NCI-H2107 treated with DMSO at 0.1 percent for 48 hours (cell line): ENCODE measurements around the gene MT1F.
"Not testable (repeated sequence)": the region's sequence is repeated elsewhere in the genome, so short reads cannot be mapped to it uniquely, and the experiment has no call there.

ENCODE experiments used
- DNase-seq: peaks from one replicate; lab custom pipeline; 2025; ENCODE audit not compliant: unreplicated experiment; lab: John Stamatoyannopoulos, UW

The MT1F gene

DNA sequence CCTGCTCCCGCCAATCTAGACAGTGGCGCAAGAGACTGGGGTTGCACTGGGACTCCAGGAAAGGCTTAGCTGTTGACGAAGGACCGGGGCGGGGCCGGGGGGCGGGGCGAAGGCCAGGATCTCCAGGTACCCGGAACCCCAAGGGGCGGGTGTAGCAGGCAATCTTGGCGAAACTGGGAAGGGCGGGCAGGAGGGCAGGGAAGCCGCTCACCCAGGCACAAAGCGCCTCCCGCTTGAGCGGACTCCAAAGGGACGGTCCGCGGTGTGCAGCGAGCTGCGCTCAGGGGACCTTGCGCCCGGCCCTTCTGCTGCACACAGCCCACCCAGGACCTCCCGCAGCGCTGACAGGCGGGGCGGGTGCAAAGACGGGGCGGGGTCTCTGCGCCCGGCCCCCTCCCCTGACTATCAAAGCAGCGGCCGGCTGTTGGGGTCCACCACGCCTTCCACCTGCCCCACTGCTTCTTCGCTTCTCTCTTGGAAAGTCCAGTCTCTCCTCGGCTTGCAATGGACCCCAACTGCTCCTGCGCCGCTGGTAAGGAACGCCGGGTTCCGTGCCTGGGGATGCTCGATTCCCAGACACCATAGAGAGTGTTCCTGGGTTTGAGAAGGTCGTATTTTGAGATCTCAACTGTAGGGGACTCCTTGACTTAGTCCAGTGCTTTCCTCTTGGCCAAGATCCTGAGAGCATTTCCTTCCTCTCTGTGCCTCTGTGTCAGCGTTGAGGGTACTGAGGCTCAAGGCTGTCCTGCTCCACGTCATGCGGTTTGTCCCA is at the start of gene MT1F:
TSS of gene MT1F (plus strand) at position 405 of the 772 bp plus-strand sequence. CDS start at position 505, 100 bp downstream.
- no peak for DNase-seq

DNA sequence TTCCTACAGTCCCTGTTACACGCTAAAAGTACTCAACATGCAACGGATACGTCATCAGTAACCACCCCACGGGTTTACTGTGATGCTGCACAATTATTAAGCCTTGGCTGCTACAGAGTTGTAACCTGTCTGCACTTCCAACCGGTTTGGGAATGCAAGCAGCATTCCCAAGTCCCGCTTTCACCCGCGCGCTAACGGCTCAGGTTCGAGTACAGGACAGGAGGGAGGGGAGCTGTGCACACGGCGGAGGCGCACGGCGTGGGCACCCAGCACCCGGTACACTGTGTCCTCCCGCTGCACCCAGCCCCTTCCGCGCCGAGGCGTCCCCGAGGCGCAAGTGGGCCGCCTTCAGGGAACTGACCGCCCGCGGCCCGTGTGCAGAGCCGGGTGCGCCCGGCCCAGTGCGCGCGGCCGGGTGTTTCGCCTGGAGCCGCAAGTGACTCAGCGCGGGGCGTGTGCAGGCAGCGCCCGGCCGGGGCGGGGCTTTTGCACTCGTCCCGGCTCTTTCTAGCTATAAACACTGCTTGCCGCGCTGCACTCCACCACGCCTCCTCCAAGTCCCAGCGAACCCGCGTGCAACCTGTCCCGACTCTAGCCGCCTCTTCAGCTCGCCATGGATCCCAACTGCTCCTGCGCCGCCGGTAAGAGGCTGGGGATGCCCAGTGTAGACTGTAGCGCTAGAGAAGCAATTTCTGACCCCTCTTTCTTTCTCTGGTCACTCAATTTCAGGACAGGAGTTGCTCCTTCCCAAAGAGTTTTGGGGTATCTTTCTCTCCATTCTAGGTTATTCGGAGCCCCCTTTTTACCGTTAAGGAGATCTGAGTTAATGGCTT is 49.5 kb upstream of the MT1F start, which contains the start of gene MT2A:
TSS of gene MT2A (plus strand) at position 542 of the 833 bp plus-strand sequence. CDS start at position 614, 72 bp downstream.
- peak; percentile 93 for DNase-seq

DNA sequence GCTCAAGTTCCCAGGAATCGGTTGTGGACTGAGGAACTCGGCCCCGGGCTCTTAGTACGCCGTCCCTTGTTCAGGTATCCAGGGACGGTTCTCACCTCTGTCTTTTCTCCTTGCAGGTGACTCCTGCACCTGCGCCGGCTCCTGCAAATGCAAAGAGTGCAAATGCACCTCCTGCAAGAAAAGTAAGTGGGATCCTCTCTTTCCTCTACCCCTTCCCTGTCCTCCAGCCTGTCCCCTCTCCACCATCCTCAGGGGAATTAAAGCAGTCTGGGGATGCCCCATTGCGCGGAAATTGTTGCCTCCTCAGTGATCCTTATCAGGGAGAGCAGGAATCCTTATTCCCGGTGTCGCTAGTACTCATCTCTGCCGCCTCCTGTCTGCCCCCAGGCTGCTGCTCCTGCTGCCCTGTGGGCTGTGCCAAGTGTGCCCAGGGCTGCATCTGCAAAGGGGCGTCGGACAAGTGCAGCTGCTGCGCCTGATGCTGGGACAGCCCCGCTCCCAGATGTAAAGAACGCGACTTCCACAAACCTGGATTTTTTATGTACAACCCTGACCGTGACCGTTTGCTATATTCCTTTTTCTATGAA is 48.8 kb upstream of the MT1F start:
- peak; percentile 15 for DNase-seq

DNA sequence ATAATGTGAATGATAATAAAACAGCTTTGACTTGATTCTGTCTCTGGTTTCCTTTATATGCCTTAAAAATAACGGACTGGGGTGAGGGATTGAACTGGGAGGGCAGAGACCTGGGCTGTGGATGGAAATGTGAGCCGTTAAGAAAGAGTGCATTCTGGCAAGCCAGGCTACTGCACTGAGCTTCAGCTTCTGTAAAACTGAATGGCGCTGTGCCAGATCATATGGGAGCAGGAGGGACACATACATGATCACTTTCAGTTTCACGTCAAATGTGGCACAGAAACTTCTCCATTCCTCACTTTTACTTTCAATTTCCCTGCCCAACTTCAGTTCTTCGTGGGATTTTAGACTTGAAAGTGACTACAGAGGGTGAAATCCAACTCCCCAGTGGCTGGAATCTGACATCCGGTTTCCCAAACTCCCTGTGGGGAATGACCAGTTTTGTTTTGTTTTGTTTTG is 48.3 kb upstream of the MT1F start:
- peak; percentile 57 for DNase-seq

DNA sequence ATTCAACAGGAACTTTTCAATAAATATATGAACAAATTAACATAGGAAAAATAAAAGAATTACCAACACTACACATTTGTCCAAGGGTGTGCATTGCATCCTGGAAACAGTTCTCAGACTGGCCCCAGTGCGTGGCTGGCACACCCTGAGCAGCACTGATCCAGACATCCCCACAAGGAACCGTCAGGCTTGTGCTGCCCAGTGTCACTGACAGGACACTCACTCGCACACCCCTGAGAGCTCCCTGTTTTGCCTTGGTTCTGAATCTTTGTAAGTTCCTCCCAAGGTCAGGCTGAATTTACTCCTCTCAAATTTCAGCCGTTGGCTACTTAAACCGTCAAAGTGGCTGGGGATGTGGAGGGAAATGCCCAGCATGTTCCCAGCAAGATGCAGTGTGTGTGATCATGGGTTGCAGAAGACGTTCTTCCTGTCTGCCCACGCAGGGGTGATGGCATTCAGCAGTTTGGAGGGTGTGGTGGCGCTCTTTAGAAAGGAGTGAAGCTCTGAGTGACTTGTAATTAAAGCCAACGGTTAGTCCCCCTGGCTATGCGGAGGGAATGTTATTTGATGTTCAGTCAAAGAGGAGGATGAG is 47.6 kb upstream of the MT1F start:
- DNase-seq: peak; percentile 12

DNA sequence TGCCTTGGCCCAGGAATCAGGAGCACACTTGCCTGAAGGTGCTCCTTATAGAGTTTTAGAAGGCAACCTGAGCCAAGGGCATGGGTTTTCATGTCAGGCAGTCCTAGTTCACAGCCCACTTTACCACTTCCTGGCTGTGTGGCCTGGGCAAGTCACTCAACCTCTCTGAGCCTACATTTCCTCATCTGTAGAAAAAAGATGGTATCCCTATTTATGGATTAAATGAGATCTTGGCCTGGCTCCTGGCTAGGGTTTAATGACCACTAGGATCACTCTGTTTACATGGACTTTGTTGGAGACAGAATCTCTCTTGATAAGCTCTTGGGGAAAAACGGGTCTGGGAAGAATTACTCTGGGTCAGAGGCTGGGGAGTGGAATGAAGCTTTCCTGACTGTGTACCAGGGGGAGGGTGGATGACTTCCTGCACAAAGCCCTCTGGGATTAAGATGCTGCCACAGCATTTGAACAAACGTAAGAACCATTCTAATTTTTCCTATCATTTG is 47.1 kb upstream of the MT1F start:
- no peak for DNase-seq

DNA sequence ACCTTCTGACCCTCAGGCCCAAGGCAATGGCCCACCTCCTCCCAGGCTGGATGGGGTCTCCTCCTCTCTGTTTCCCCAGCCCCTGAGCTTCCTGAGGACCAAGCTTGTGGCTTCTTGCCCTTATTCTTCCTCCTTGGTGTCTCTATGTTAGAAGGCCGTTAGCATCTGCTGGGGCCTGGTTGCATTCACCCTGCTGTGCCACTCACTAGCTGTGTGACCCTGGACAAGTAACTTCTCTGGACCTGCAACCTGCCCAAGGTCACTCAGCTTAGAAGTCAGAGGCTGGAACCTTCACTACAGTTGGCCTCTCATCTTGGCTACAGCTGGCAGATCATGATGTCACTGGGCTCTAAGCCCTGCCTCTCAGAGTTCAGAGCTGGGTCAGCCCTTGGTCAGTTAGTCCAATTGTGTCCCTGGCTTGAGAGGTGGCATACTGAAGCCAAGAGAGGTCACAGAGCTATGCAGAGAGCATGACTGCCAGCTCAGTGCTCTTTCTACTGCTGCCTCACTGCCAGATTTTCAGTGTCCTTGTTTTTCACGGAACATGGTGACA is 46.4 kb upstream of the MT1F start:
- no peak for DNase-seq

DNA sequence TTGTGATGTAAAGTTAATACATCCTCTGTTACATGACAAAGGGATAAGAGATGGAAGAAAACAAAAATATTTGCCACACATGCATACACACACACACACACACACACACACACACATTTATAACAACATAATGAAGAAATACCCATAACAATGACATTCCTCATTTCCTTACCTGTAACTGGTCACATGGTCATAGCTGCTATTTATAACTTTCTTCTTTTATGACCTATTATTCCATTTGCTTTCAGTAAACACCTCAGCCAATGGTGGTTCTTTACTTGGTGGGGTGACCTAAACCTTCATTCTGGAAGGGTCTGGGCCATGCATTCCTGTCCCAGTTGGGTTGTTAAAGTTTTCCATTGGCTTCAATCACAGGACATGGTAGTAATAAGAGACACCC is 44.1 kb upstream of the MT1F start:
- DNase-seq: no peak

DNA sequence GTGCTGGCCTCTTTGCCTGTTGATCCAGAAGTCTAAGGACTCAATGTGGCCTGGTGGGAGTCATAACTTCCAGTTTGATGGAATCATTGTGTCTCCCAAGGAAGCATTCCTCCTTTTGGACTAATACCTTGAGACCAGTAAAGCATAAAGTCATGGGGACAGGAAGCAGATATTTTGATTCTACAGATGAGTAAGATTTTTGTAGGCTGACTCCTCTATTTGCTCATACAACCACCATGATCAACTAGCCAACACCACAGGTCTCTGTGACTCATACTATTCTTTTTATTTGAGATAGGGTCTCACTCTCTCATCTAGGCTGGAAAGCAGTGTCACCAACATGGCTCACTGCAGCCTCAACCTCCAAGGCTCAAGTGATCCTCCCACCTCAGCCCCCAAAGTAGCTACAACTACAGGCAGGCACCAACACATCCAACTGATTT is 43.2 kb upstream of the MT1F start:
- DNase-seq: no peak

DNA sequence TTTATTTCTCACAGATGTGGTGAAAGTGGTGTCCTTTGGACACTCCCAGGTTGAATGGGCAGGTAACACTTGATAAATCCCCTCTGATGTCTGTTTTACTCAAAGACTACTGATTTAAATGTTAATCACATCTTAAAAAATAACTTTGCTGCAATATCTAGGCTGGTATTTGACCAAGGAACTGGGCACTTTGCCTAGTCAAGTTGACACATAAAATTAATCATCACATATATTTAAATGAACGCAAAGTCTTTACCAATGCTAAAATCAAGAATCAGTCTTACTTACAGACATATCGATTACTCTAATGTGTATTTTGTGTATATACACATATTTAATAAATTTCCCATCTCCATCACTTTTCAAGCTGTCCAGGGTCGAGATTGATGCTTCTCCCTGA is 42.4 kb upstream of the MT1F start:
- DNase-seq: no peak

DNA sequence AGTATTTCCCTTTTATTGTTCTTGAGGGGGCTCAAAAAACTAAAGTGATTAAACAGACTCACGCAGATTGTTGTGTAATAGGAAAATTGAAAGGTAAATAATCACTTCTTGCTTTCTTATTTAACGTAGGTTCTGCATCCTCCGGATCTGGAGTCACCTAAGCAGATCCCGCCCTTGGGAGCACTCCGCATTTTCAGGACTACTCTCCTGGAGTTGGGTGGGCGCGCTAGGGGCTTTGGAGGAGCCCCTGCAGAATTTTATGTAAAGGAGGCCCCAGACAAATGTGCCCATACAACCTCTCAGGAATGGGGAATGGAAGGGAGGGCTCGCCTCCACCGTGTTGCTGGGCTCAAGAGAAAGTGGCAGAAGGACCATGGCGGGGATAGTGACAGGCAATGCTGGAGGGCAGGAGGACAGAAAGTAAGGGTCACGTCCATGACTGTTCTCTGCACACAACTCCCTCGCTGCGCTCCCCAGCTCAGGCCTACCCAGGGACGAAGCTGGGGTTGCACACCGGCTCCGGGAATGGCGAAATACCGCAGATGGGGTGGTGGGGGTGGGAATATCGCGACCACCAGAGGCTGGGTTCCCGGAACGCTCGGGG is 41.0 kb upstream of the MT1F start:
- no peak for DNase-seq

DNA sequence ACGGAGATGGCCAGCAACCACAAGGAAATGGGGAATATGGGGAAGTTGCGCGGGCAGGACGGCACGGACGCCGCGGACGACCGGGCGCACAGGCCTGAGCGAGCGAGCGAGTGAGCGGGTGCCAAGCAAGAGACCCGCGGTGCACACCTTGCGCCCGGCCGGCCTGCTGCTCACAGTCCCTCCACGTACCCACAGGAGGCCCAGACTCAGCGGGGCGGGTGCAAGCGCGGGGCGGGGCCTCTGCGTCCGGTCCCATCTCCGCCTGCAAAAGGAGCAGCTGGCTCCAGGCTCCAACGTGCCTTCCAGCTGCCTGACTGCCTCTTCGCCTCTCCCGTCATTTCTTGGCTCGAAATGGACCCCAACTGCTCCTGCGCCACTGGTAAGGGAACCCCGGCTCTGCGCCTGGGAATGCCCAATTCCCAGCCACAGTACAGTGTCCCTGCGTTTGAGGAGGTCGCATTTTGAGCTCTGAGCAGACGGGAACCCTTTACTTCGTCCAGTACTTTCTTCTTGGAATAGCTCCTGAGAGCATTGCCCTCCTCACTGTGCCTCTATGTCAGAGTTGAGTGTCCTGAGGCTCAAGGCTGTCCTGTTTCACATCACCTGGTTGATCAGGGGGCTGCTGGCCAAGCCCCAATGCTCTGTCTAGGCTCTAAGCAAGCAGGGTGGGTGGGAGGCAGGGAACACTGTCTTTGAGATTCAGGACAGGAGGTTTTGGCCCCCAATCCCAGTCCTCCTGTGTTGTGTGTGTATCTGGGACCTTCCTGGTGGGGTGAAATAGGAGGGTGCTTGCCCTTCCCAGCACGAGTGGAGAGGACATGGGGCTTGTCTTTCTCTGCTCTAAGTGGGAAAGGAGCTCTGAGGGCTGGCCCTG is 40.3 kb upstream of the MT1F start:
- no peak for DNase-seq

DNA sequence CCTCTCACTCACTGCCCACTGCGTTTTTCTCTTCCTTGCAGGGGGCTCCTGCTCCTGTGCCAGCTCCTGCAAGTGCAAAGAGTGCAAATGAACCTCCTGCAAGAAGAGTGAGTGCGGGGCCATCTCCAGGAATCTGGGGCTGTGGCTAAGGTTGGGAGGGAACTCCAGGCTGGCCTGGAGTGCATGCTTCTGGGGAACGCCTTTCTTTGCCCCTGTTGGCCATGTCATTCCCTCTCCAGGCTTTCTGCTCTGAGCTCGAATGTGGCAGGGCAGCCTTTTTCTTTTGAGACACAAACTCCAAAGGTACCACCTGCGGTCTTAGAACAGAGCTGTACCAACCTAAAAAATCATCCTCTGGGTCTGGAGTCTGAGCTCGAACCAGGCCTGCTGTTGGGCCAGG is 39.6 kb upstream of the MT1F start:
- no peak for DNase-seq

DNA sequence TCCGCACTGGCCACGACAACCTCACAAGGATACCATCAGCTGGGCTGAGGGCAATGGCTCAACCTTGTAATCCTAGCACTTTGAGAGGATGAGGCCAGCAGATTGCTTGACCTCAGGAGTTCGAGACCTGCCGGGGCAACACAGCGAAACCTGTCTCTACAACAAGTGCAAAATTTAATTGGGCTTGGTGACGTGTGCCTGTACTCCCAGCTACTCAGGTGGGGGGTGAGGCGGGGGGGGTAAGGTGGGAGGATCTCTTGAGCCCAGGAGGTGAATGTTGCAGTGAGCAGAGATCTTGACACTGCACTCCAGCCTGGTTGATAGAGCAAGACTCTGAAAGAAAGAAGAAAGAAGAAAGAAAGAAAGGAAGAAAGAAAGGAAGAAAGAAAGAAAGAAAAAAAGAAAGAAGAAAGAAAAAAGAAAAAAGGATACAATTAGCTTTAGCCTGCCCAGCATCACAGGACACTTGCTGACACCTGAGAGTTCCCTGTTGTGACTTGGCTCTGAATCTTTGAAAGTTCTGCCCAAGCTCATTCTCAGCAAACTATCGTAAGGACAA is 37.3 kb upstream of the MT1F start:
- no peak for DNase-seq

DNA sequence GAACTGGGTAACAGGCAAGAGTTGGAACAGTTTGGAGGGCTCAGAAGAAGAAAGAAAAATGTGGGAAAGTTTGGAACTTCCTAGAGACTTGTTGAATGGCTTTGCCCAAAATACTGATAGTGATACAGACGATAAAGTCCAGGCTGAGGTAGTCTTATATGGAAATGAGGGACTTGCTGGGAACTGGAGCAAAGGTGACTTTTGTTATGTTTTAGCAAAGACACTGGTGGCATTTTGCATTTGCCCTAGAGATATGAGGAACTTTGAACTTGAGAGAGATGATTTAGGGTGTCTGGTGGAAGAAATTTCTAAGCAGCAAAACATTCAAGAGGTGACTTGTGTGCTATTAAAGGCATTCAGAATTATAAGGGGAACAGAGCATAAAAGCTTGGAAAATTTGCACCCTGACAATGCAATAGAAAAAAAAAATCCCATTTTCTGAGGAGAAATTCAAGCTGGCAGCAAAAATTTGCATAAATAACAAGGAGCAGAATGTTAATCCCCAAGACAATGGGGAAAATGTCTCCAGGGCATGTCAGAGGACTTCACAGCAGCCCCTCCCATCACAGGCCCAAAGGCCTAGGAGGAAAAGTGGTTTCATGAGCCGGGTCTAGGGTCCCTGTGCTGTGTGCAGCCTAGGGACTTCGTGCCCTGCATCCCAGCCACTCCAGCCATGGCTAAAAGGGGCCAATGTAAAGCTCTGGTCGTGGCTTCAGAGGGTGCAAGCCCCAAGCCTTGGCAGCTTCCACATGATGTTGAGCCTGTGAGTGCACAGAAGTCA is 35.9 kb upstream of the MT1F start:
- not testable (repeated sequence) for DNase-seq

DNA sequence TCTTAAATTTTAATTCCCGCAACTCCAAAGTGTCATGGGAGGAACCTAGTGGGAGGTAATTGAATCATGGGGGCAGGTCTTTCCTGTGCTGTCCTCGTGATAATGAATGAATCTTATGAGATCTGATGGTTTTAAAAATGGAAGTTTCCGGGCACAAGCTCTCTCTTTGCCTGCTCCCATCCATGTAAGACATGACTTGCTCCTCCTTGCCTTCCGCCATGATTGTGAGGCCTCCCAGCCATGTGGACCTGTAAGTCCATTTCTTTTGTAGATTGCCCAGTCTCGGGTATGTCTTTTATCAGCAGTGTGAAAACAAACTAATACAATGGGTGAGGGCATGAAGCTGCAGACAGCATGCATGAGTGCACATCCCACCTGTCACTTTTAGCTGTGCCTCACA is 34.6 kb upstream of the MT1F start:
- not testable (repeated sequence) for DNase-seq

DNA sequence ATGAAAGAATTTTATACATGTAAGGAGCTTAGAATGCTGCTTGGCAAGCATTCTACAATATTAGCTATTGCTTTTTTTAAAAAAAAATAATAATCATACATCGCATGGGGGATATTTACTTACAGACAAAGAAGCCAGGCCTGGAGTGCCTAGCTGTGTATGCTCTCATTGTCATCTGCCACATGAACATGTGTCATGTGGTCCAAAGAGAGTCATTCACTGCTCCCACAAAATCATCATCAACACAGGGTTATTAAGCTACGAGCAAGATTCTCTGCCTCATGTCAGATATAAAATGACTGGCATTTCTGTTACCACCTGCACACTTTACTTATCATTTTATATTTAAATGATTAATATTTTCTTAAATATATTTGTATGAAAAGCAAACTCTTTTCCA is 34.1 kb upstream of the MT1F start:
- no peak for DNase-seq
